NCI-H446 (cell line): ENCODE measurements around the gene INSRR.

ENCODE experiments used
- DNase-seq, 2 experiments: peaks; one replicate each; lab custom pipeline; 2025; lab: John Stamatoyannopoulos, UW

INSRR gene

GRCh38 chr1:156804572-156805243, 54.2 kb downstream of the INSRR start:
- DNase-seq = peak; percentile 33 to 85

DNA sequence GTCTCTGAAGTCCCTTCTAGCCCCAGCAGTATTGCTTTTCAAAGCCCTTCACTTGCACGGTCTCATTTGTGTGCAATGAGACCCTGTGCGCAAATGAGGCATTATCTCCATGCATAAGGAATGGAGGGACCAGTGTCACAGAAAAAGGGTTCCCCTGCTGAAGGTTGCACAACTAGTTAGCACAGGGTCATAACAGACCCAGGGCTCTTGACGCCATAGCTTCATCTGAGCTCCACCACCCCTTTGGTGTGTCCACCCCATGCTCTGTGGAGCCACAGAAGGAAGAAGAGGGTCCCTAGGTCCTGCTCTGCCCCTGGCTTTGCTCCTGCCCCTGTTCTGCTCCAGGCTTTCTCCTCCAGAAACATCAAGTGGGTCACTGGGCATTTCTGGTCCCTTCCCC, 54.9 kb downstream of the INSRR start:
- DNase-seq = no peak

GRCh38 chr1:156803086-156803851, 55.6 kb downstream of the INSRR start:
- no peak for DNase-seq

DNA sequence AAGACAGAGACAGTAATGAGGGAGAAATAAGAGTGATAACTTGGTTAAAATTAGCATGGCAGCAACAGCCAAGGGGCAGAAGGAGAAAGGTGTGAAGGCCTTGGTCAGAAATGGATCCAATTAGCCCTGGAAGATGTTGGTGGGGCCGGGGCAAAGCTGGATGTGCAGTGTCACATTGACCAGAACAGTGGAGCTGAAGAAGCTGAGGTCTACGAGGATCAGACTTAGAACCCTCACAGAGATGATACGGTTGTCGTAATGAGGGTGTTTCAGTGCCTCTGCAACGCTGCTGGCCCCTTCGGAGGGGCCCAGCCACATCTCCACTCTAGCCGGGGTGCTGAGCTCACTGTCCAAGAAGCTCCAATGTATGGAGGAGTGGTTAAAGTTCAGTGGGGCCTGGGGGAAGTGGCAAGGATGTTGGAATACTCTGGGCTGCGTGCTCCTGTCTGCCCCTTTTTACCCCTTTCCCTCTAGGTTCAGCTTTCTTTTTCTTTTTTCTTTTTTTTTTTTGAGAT, 56.4 kb downstream of the INSRR start:
- DNase-seq = no peak

GRCh38 chr1:156801409-156802121, 57.4 kb downstream of the INSRR start:
- DNase-seq = no peak

GRCh38 chr1:156797212-156797871, 61.6 kb downstream of the INSRR start:
- DNase-seq = peak; percentile 20 to 50

GRCh38 chr1:156796340-156797097, 62.4 kb downstream of the INSRR start:
- DNase-seq = no peak

- DNase-seq = no peak
These were observed 63.1 kb downstream of the INSRR start for GRCh38 chr1:156795787-156796186.

GRCh38 chr1:156795374-156795733, 63.6 kb downstream of the INSRR start:
- no peak for DNase-seq

GRCh38 chr1:156794506-156795373, 64.2 kb downstream of the INSRR start:
- DNase-seq = no peak
